ENCODE results near the gene PROSER3. TPM values are rescaled to one million over a fixed set of nuclear protein-coding genes. Genes with fewer than 3 reads are reported as not detected.

Gene PROSER3
- total and polyA plus RNA-seq, 2 of the 13 experiments (the other 11 are each of a cell fraction or from before 2014, with no cell fraction given): 5.1 to 5.7 TPM

DNA sequence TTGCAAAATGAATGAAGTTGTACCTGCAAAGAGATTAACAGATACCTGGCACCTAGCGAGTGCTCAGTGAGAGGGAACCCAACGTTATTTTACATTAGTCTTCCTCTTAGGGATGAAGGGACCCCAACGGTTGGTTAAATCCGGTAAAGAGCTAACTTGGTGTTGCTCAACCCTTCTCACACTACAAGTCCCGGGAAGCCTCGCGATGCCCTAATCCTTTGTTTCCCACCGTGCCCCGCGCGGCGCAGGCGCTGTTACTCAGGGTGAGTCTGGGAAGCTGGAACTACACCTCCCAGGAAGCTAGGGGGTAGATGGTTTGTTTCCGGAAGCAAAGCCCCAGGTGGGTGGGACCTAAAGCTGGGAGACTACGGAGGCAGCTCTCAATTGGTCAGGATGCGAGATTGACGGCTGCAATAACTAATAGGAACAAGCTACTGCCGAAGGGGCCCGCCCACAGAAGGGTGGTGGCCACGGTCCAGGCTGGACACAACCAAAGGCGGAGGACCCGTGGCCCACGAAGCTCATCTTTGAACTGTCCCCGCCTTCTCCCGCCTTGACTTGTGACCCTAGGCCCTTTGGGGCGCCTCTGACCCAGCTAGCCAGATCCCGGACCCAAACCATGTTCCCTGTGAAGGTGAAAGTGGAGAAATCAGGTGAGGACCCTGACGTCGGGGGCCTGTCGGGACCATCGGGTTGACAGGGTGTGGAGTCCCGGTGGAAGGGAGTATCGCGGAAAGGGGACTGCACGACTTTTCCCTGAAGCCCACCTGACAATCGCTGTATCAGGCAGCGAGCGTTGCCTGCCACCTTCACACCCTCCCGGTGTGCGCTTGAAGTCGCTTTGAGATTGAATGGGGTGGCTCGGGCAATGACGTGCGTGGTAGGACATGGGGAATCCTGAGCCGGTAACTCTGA lies 9.6 kb upstream of the PROSER3 start, which contains the start of gene LIN37 (continued):
- TF ChIP-seq STAG1 (CRISPR knock-in tag; IDR thresholded peaks at IDR 0.05) (no peak), SPEN (CRISPR knock-in tag; IDR thresholded peaks at IDR 0.05; ENCODE audit: low read depth) (peak; percentile 78; the same call in 1 of the 2 replicates), RARA (CRISPR knock-in tag; IDR thresholded peaks at IDR 0.05) (no peak), JARID2 (CRISPR knock-in tag; IDR thresholded peaks at IDR 0.05; ENCODE audit: insufficient replicate concordance) (no peak), PAX8 (CRISPR knock-in tag; IDR thresholded peaks at IDR 0.05; ENCODE audit: borderline replicate concordance) (no peak), MED1 (CRISPR knock-in tag; IDR thresholded peaks at IDR 0.05) (no peak; the same call in 1 of the 2 replicates), CHCHD3 (CRISPR knock-in tag; IDR thresholded peaks at IDR 0.05) (no peak), NFIB (CRISPR knock-in tag; IDR thresholded peaks at IDR 0.05; ENCODE audit: borderline replicate concordance) (no peak), KMT2A (CRISPR knock-in tag; IDR thresholded peaks at IDR 0.05) (peak; percentile 50; the same call in 1 of the 2 replicates), KDM6A (CRISPR knock-in tag; IDR thresholded peaks at IDR 0.05; ENCODE audit: low read depth) (0 out of 2 replicates have a peak, but pooled peaks have one; percentile 20), ZBTB38 (CRISPR knock-in tag; IDR thresholded peaks at IDR 0.05) (0 out of 2 replicates have a peak, but pooled peaks have one; percentile 36), ZNF10 (CRISPR knock-in tag; IDR thresholded peaks at IDR 0.05; ENCODE audit: borderline replicate concordance, low read depth) (no peak), YY1 (IDR thresholded peaks at IDR 0.05; ENCODE audit: insufficient read depth, insufficient replicate concordance, low read depth, low read length) (peak; percentile 52), ZNF430 (CRISPR knock-in tag; IDR thresholded peaks at IDR 0.05) (no peak), ZNF563 (CRISPR knock-in tag; IDR thresholded peaks at IDR 0.05) (peak; percentile 33; the same call in 1 of the 2 replicates), TEAD2 (CRISPR knock-in tag; IDR thresholded peaks at IDR 0.05) (no peak), AGO1 (IDR thresholded peaks at IDR 0.05; ENCODE audit: low read depth, low read length, poor library complexity, severe bottlenecking) (no peak), GPN1 (CRISPR knock-in tag; IDR thresholded peaks at IDR 0.05; ENCODE audit: borderline replicate concordance) (no peak), ZNF614 (CRISPR knock-in tag; IDR thresholded peaks at IDR 0.05; ENCODE audit: borderline replicate concordance) (peak; percentile 74; the same call in 1 of the 2 replicates), ISX (CRISPR knock-in tag; conservative IDR thresholded peaks at IDR 0.05) (no peak), ZNF878 (CRISPR knock-in tag; IDR thresholded peaks at IDR 0.05) (no peak), HNF4G (IDR thresholded peaks at IDR 0.05; ENCODE audit: borderline replicate concordance, low read depth, low read length) (peak; percentile 63; the same call in 1 of the 2 replicates), HNF4G (CRISPR knock-in tag; IDR thresholded peaks at IDR 0.05; ENCODE audit: borderline replicate concordance, low read depth) (no peak)
- TF ChIP-seq, protein P1, sequence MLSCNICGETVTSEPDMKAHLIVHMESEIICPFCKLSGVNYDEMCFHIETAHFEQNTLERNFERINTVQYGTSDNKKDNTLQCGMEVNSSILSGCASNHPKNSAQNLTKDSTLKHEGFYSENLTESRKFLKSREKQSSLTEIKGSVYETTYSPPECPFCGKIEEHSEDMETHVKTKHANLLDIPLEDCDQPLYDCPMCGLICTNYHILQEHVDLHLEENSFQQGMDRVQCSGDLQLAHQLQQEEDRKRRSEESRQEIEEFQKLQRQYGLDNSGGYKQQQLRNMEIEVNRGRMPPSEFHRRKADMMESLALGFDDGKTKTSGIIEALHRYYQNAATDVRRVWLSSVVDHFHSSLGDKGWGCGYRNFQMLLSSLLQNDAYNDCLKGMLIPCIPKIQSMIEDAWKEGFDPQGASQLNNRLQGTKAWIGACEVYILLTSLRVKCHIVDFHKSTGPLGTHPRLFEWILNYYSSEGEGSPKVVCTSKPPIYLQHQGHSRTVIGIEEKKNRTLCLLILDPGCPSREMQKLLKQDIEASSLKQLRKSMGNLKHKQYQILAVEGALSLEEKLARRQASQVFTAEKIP (CRISPR knock-in tag; IDR thresholded peaks at IDR 0.05; ENCODE audit: borderline replicate concordance): no peak
- TF ChIP-seq, protein P2, sequence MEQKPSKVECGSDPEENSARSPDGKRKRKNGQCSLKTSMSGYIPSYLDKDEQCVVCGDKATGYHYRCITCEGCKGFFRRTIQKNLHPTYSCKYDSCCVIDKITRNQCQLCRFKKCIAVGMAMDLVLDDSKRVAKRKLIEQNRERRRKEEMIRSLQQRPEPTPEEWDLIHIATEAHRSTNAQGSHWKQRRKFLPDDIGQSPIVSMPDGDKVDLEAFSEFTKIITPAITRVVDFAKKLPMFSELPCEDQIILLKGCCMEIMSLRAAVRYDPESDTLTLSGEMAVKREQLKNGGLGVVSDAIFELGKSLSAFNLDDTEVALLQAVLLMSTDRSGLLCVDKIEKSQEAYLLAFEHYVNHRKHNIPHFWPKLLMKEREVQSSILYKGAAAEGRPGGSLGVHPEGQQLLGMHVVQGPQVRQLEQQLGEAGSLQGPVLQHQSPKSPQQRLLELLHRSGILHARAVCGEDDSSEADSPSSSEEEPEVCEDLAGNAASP (CRISPR knock-in tag; IDR thresholded peaks at IDR 0.05; ENCODE audit: borderline replicate concordance): peak; percentile 33; the same call in 1 of the 2 replicates
- TF ChIP-seq, protein P3, sequence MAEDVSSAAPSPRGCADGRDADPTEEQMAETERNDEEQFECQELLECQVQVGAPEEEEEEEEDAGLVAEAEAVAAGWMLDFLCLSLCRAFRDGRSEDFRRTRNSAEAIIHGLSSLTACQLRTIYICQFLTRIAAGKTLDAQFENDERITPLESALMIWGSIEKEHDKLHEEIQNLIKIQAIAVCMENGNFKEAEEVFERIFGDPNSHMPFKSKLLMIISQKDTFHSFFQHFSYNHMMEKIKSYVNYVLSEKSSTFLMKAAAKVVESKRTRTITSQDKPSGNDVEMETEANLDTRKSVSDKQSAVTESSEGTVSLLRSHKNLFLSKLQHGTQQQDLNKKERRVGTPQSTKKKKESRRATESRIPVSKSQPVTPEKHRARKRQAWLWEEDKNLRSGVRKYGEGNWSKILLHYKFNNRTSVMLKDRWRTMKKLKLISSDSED (CRISPR knock-in tag; IDR thresholded peaks at IDR 0.05): no peak

Data from HepG2 (cell line).